HG02763 (cell line): ENCODE measurements around the gene USP25.
A peak's percentile ranks its signal among the peaks of the same experiment; 100 is the strongest.

Source experiments
- ATAC-seq: cut with Tn5 transposase; IDR thresholded peaks from one replicate; pipeline ENCODE4 v1.9.1; 2021; ENCODE audit warnings: mild to moderate bottlenecking, moderate library complexity; ENCODE audit not compliant: unreplicated experiment

USP25 gene

DNA sequence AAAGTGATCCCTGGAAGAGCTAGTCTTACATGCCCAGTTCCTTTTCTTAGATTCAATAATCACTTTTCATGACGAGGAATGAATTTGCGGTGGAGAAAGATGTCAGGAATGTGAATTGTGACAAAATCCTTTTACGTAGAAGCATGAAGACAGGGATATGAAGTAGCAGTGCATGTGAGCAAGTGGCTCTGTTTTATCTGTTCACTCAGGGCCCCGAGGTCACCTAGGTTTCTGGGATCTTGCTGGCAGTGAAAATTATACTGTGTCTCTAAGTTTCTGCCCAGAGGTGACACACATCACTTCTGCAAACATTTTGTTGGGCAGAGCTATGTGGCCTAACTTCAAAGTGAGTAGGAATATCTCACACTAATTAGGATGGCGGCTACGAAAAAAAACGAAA is 79.3 kb downstream of the USP25 start:
- no peak for ATAC-seq

DNA sequence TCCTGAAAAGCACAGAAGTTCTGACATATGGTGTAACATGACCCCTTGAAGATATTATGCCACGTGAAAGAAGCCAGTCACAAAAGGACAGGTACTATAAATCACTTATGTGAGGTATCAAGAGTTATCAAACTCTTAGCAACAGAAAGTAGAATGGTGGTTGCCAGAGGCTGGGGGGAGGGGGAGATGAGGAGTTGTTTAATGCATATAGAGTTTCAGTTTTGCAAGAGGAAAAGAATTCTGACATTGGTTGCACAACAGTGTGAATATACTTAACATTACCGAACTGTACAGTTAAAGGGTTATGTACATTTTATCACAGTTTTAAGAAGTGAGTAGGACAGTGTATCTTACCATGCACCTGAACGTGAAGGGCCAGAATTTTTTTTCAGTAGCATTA is 80.0 kb downstream of the USP25 start:
- no peak for ATAC-seq

DNA sequence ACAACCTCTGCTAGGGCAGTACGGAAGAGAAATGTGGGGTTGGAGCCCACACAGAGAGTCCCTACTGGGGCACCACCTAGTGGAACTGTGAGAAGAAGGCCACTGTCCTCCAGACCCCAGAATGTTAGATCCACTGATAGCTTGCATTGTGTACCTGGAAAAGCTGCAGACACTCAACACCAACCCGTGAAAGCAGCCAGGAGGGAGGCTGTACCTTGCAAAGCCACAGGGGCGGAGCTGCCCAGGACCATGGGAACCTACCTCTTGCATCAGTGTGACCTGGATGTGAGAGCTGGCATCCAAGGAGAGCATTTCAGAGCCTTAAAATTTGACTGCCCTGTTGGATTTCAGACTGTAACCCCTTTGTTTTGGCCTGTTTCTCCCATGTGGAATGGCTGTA is 85.5 kb downstream of the USP25 start:
- ATAC-seq = no peak

DNA sequence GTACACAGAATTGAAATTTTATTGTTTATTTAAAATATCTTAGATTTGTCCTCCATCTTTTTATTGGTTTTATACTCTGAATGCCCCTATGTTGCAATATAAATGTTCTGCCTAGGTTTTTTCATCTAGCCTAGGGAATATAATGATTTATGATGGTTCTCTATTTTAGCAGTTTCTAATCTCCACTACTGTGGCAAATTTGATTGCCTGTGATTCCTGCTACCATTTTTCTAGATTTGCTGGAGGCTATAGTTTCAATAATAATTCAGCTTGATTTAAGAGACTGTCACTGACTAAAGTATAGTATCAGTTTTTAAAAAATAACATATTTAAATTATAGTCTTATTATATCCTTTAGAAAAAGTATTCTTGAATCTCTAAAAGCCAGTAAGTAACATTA is 90.5 kb downstream of the USP25 start:
- no peak for ATAC-seq

DNA sequence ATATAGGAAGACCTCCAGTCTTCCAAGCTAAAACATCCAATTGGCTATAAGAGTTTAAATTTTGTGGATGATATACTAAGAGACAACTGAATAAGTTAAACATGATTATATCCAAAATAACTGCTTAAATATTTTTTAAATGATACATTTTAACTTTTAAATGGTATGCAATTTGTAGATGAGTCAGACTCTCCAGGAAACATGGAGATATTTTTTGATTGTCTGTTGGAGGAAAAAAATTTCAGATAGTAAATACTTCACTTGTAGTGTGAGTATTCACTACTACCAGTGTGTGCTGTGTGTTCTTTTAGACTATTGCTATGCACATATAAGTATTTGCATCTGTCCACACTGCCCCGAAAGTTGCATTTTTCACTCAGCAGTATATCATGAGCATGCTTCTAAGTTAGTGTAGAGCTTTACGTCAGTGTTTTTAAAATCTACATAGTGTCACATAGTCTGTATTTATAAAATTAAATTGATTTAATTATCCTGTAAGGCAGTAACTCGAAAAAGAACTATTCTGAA is 91.1 kb downstream of the USP25 start:
- no peak for ATAC-seq

DNA sequence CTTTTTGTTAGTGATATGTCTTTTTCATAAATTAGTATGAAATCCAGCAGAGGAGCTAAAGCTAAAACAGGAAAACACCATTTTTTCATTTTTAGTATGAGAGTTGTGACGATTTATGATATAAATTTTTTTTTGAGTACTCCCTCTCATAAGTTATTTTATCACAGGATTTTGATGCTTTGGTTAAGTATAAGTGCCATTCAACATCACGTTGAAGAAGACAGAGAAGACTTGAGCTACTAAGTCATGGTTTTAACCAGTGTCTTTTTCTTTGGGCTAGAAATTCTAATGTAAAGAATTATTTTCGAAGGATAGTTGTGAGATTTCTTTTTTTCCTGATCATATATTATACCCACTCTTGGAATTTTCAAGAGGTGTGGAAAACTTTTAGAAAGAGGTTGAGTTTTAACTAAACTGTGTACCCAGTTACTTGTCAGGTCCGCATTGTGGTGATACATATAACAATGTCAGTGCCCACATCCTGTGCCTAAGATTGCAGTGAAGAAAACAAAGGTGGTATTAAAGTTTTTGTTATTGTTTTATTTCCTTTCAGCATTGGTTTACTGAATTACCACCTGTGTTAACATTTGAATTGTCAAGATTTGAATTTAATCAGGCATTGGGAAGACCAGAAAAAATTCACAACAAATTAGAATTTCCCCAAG is 93.8 kb downstream of the USP25 start:
- ATAC-seq = no peak

DNA sequence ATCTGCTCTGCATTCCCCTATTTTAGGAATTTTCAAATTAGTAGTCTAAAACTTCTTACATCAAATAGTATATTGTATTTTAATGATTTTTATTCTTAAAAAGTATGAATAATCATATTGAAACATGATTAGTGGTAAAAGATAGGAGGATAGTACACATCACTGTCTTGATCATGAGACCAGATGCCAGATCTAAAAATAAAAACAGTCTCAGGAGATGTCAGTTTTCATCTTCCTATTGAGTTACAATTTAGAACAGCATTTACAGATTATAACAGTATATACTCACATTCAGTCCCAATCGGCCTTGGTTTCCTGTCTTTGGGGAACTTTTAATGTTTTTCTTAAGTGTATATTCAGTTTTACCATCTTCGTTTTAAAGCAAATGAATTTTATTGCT is 95.9 kb downstream of the USP25 start:
- no peak for ATAC-seq

DNA sequence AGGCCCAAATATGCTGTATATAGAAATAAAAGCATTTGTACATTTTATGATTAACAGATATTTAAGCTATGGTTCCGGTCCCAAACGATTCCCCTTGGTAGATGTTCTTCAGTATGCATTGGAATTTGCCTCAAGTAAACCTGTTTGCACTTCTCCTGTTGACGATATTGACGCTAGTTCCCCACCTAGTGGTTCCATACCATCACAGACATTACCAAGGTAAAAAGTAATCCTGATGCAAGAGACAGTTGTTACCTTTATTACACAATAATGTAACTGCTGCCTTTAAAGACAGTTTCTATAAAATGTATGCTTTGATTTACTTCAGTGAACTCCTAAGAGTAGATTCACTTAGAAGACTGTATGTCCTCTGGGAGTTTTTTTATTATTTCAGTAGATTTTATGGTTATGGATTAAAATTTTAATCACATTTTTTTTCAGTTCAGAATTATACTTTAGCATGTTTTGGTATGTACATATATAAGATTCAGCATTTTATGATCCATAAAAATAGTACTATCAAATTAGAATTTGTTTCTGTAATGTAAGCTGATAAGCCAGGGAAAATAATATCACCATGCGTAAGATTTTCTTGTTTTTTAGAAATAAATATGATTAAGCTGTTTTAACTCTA is 96.5 kb downstream of the USP25 start:
- ATAC-seq = peak; percentile 60

DNA sequence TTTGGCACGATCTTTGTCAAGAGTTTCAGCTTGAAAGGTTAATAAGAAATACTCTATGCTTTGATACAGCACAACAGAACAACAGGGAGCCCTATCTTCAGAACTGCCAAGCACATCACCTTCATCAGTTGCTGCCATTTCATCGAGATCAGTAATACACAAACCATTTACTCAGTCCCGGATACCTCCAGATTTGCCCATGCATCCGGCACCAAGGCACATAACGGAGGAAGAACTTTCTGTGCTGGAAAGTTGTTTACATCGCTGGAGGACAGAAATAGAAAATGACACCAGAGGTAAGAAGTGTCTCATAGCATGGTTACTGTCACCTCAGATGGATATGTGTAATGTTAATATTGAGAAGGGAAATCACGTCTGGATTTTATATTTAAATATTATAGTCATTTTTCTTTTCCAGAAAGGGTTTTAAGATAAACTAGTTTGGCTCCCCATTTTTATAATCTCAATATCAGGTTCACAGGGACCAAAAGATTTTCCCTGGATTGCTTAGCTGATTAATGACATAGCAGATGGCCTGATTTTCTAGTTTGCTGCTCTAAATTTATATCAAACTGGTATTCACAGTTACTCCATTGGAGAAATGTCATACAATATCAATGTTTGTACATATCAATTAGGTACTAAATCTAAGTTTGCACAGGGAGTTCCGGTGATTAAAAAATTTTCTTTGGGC is 97.3 kb downstream of the USP25 start:
- ATAC-seq = no peak

DNA sequence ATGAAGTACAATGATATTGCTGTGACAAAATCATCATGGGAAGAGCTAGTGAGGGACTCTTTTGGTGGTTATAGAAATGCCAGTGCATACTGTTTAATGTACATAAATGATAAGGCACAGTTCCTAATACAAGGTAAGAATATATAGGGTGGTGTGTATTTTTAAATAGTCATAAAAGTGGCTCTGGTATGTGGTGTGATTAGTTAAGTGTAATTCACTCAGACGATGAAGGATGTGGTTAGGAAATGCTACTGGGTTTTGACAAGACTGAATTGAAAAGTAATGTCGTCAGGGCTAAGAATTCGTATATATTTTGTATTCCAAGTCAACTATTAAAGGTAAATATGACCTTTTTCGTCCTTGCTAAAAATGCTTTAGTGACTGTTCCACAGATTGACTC is 101.7 kb downstream of the USP25 start:
- no peak for ATAC-seq

DNA sequence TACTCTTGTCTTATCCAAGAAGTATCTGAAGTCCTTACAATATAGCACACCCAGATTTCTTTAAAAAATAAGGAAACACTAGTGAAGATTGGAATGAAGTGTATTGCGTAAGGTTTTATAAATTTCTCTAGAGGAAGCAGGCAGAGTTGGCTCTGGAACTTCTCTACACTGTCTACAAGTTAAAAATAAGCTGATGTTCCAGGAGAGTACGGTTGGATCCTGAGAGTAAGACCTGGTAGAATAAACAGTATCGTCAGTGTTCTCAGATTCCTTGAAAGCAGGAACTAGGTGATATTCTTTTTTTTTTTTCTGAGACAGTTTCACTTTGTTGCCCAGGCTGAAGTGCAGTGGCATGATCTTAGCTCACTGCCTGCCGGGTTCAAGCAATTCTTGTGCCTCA is 107.9 kb downstream of the USP25 start:
- no peak for ATAC-seq

DNA sequence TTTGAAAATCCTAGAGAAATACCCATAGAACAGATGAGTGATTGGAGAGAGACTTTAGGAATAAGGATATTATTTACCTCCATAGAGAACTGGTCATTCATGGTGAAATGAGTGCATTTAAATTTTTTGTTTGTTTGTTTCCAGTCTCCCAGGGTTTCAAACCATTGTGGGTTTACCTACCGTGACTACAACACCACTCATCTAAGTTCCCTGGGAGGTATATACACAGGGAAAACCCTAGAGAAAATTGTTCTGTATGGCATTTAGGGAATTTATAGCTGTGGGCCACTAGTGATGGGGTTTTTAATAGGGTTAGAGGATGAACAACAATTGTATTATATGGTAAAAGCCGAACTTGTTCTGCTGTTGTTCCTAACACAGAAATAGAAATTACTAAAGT is 109.2 kb downstream of the USP25 start:
- no peak for ATAC-seq

DNA sequence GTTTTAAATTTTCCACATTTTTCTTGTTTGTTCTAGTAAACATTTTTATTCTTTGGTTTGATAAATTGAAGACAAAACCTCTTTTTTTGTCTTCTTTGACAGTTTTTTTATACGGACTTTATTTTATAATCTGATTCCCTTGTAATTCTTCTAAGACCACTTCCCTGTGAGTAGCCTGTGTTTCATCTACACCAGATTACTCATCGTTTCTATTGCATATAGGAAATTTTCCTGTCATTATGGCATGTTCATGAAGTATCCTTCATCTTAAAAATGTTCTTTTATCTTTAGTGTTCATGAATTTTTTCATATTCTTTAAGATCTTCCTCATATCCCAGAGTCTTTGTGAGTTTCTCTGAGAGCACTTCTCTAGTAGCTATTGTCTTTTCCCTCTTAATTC is 109.8 kb downstream of the USP25 start:
- ATAC-seq = no peak

DNA sequence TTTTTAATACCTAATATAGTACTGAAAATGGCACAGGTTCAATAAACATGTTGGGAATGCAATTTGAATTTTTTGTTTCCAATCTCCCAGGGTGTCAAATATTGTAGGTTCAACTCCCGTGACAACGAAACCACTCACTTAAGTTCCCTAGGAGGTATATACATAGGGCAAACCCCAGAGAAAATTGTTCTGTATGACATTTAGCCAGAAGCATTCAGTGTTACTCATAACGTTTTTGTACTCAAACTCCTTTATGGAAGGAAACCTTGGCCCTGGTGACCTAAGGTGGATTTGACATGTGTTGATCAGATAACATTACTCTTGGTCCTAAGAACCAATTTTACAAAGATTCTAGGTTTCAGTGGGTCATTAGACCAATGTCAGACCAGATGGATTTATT is 110.6 kb downstream of the USP25 start:
- no peak for ATAC-seq

DNA sequence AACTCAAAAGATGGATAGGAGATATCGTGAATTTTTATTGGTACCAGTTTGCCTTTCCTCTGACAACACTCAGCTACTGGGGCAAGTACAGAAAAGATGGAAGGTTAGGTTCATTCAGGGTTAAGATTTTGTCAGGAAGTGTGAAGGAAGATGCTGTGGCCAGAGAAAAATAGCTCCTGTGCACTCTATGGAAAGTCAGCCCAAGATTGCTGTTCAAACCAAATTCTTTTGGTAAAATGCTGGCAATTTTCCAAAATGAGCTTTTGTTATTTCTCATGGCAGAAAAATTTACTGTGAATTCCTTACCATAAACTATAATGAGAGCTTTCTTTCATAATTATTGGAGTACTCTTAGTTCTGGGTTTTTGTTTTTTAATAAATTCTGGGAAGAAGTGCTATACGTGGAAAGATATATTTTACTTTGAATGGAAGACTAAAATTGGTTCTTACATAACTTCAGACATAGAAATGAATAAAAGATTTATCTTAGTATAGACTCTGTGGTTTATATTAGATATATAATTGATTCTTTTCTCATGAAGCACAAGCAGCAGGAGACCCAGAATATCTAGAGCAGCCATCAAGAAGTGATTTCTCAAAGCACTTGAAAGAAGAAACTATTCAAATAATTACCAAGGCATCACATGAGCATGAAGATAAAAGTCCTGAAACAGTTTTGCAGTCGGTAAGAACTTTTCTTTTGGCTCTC is 112.2 kb downstream of the USP25 start:
- no peak for ATAC-seq

DNA sequence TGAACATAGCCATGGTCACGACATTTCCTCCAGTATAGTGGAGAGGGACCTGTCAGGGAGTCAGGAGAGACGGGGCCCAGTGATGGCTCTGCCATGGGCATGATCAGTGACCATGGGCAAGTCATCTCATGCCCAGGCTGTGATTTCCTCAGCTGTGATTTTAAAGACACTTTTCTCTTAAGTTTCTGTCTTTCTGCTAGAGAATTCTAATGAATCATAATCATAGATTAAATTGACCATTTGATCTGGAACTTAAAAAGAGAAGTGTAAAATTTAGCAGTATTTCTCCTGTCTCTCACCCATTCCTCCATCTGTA is 112.7 kb downstream of the USP25 start:
- ATAC-seq = no peak

DNA sequence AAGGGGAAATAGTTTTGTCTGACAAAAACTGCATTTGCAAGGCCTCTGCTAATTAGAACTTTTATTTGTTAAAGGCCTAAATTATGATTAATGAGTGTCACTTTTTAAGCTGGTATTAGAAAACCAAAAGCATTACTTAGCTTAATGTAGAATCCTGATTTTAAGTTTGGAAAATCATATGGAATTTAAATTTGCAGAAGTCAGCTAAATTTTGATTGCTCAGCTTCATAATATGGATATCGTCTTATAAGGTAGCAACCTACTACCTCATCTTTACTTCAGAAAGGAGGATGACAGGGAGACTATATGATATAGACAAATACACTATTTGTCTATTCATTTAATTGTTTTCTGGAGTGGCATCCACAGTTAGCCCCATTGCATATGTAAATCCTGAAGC is 114.0 kb downstream of the USP25 start:
- ATAC-seq = no peak

DNA sequence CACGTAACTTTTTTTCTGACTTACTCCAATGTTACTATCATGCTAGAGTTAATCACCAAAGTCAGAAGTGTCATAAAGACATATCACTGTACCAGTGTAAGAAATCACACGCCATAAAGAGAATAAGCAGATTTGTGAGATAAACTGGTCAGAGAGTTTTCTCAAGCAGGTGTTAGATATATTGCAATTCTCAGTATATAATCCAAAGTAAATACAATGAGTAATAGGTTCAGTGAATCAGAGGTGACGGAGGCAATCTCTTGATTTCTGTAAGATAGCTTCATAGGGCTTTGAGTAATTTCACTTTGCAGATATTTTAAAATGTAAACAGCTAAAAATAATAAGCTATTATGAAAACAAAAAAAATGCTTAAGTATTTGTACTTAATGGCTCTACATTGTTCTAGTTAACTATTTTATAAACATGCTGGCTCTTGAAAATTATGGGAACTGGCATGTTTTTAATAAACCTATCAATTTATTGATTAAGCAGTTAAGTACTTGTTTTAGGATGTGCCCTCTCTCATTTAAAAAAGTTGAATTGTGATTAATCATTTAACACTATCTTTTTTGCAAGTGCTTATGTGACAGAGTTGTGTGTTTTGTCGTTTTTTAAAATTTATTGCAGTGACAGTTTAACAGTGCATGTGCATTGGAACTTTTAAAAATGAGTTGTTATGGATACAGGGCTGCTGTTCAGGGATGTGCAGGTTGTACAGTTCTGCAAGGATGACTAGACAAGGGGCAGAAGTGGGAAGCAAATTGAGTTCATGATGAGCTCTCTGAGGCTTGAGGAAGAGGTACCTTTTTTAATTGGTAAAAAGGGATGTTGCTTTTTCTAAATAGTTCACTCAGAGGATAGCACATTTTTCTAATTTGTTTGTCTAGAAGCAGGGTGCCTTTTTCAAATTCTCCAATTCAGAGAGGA is 119.1 kb downstream of the USP25 start:
- ATAC-seq = no peak

DNA sequence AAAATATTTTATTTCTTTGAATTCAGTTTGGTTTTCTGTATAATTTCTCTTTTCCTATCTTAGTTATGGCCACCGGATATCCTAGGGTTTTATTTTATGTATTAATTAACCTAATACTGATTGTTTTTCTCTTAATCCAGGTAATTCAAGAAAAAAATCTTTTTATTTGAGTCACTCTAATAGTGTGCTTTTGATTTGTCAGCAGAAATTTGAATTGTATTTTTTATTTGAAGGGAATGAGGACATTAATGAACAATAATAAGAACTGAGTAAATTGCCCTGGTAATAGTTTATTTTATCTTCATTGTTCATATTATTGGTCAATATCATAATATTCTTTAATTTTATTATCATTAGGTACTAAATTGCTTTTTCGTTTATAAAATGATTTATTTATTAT is 120.1 kb downstream of the USP25 start:
- no peak for ATAC-seq

DNA sequence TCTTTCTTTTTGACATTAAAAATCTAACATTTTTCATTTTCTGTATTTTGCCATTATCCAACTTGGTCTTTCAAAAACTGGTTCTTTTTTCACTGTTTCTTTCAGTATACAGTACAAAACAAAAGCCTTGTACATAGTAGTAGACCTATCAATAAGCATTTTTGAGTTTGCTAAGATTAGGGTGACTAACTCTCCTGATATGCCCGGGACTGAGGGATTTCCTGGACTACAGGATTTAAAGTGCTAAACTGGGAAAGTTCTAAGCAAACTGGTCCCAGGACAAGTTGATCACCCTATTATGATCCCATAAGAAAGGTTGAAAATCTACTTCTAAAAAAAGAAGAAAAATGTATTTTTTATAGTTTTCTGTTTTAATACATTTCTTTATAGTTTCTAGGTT is 120.9 kb downstream of the USP25 start:
- no peak for ATAC-seq

DNA sequence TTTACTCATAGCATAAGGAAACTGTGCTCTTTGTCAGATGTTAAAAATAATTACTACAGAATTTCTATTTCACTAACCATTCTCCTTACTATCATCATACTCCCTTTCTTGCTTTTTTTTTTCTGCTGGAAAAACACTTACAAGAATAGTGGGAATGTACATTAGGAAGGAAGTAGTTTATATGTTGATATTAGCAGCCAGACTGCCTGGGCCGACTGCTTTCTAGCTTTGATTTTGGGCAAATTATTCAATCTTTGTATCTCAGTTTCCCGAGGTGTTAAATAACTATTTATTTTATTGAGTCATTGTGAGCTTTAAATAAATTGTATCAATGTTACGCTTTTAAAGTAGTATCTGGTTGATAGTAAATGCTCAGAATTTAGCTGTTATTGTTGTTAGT is 122.4 kb downstream of the USP25 start:
- ATAC-seq = no peak
